HepG2 (cell line): ENCODE data around the gene ESAM. TPM values are rescaled to one million over a fixed set of nuclear protein-coding genes. Genes with fewer than 3 reads are reported as not detected.

Source experiments
- GLI4 ChIP-seq: sonication (generic); formaldehyde crosslinking; IDR thresholded peaks from 2 replicates; pipeline ENCODE4 v1.5.1; 2020; ENCODE audit warnings: missing genetic modification reagents, mild to moderate bottlenecking, moderate library complexity, borderline replicate concordance
- NFE2L2 ChIP-seq: fragments of 150-350 bp; IDR thresholded peaks from 2 replicates; pipeline ENCODE4 v1.6.1; 2014; ENCODE audit warnings: low read length
- NFKBIZ ChIP-seq: IDR thresholded peaks from 2 replicates; pipeline ENCODE4 v1.6.1; 2018; ENCODE audit warnings: missing genetic modification reagents, missing compliant biosample characterization
- POLR2A ChIP-seq, 2 experiments: IDR thresholded peaks; 2 replicates each; pipeline ENCODE4 v1.6.1; 2011; ENCODE audit warnings: low read depth in 2 of 2, low read length in 2 of 2, mild to moderate bottlenecking in 1 of 2, moderate library complexity in 1 of 2; ENCODE audit not compliant: insufficient read depth in 1 of 2
- REL ChIP-seq: sonication (generic); formaldehyde crosslinking; conservative IDR thresholded peaks from 2 replicates; pipeline ENCODE4 v1.8.0; 2022; ENCODE audit warnings: mild to moderate bottlenecking, missing genetic modification reagents, moderate library complexity
- ZFP90 ChIP-seq: sonication (generic); formaldehyde crosslinking; IDR thresholded peaks from 2 replicates; pipeline ENCODE4 v1.8.0; 2022; ENCODE audit warnings: missing genetic modification reagents, mild to moderate bottlenecking, inconsistent platforms, borderline replicate concordance
- ZNF24 ChIP-seq: fragments of 450-650 bp; IDR thresholded peaks from 2 replicates; pipeline ENCODE4 v1.6.1; 2017; ENCODE audit warnings: antibody characterized with exemption, mild to moderate bottlenecking
- ZNF501 ChIP-seq: sonication (generic); formaldehyde crosslinking; IDR thresholded peaks from 2 replicates; pipeline ENCODE4 v1.5.1; 2020; ENCODE audit warnings: mild to moderate bottlenecking, moderate library complexity, missing genetic modification reagents
- ZNF543 ChIP-seq: sonication (generic); formaldehyde crosslinking; IDR thresholded peaks from 2 replicates; pipeline ENCODE4 v1.4.0; 2020; ENCODE audit warnings: mild to moderate bottlenecking, missing genetic modification reagents
- polyA plus RNA-seq, 8 experiments: library from polyadenylated mRNA; depleted of rRNA in 3 of 8; stranded (reverse) in 7 of 8; unstranded in 1 of 8; fragments of >200 nt; fragmentation: Illumina TruSeq in 4 of 8; extraction: Trizol in 4 of 8; gene quantifications; 2 replicates each; pipeline versions ENCODE4 v1.2.1 to v1.2.3, GENCODE V29; 2011 to 2016; ENCODE audit warnings: low read depth in 4 of 8, missing spikeins in 1 of 8, mixed read lengths in 1 of 8; ENCODE audit not compliant: insufficient read depth in 1 of 8
- total RNA-seq, 5 experiments: library from RNA; depleted of rRNA; stranded (reverse); fragments of >200 nt; fragmentation: Illumina TruSeq; extraction: Trizol; gene quantifications; 2 replicates each; pipeline ENCODE4 v1.2.3, GENCODE V29; 2016; ENCODE audit warnings: low read depth in 1 of 5
- TF ChIP-seq, protein P1 (sequence below): sonication (generic); formaldehyde crosslinking; IDR thresholded peaks from 2 replicates; pipeline ENCODE4; 2020; ENCODE audit warnings: missing genetic modification reagents, mild to moderate bottlenecking, borderline replicate concordance
- TF ChIP-seq, protein P2 (sequence below): sonication (generic); formaldehyde crosslinking; IDR thresholded peaks from 2 replicates; pipeline ENCODE4 v1.4.0; 2020; ENCODE audit warnings: mild to moderate bottlenecking, missing genetic modification reagents
- TF ChIP-seq, protein P3 (sequence below): sonication (generic); formaldehyde crosslinking; IDR thresholded peaks from 2 replicates; pipeline ENCODE4 v1.8.1; 2023; ENCODE audit warnings: missing genetic modification reagents, inconsistent platforms, borderline replicate concordance
- TF ChIP-seq, protein P4 (sequence below): IDR thresholded peaks from 2 replicates; pipeline ENCODE4 v1.6.1; 2012; ENCODE audit warnings: low read depth, low read length, improper control_type of control experiment
- TF ChIP-seq, protein P5 (sequence below): sonication (generic); formaldehyde crosslinking; IDR thresholded peaks from 2 replicates; pipeline ENCODE4 v1.4.0; 2020; ENCODE audit warnings: missing genetic modification reagents

The ESAM gene
- total and polyA plus RNA-seq, 2 of the 13 experiments (the other 11 are each of a cell fraction or from before 2014, with no cell fraction given), result 1.2 to 6.8 TPM

DNA sequence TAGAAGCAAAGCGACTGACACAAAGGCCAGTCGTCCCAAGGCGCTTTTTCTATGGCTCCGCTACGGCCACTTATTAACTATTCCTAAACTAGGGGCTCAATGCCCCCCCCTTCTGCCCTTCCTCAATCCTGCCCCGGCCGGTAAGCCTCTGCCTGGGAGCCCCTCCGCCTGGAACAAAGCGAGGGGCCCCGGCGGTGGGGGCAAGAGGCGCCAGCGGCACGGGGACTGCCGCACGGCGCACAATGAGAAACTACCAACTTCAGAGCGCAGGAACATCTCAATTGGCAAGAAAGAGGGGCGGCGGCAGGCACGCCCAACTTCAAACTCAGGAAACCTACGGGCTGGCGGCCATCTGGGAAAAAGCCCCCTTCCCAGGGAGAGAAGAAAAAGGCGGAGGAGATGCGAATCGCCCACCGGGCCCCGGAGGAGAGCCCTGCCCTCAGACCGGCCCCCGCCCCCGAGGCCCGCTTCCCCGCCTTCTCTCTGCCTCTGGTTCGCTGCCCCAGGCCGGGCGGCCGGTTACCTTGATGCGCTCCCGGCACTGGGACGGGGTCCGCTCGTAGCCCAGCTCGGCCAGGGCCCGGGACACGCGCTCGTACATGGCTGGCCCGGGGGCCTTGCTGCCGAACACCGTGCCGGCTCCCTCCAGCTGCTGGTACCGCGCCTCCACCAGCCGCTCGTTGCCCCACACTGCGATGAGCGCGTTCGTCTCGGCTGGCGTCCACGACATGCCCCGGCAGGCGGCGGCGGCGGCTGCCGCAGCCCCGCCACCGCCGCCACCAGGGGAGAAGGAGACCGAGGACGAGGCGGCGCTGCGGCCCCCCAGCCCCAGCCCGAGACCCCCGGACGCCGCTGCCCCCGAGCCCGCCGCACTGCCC is 37.5 kb upstream of the ESAM start (continued):
- TF ChIP-seq, protein P1, sequence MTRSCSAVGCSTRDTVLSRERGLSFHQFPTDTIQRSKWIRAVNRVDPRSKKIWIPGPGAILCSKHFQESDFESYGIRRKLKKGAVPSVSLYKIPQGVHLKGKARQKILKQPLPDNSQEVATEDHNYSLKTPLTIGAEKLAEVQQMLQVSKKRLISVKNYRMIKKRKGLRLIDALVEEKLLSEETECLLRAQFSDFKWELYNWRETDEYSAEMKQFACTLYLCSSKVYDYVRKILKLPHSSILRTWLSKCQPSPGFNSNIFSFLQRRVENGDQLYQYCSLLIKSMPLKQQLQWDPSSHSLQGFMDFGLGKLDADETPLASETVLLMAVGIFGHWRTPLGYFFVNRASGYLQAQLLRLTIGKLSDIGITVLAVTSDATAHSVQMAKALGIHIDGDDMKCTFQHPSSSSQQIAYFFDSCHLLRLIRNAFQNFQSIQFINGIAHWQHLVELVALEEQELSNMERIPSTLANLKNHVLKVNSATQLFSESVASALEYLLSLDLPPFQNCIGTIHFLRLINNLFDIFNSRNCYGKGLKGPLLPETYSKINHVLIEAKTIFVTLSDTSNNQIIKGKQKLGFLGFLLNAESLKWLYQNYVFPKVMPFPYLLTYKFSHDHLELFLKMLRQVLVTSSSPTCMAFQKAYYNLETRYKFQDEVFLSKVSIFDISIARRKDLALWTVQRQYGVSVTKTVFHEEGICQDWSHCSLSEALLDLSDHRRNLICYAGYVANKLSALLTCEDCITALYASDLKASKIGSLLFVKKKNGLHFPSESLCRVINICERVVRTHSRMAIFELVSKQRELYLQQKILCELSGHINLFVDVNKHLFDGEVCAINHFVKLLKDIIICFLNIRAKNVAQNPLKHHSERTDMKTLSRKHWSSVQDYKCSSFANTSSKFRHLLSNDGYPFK, result no peak
- TF ChIP-seq, protein P2, sequence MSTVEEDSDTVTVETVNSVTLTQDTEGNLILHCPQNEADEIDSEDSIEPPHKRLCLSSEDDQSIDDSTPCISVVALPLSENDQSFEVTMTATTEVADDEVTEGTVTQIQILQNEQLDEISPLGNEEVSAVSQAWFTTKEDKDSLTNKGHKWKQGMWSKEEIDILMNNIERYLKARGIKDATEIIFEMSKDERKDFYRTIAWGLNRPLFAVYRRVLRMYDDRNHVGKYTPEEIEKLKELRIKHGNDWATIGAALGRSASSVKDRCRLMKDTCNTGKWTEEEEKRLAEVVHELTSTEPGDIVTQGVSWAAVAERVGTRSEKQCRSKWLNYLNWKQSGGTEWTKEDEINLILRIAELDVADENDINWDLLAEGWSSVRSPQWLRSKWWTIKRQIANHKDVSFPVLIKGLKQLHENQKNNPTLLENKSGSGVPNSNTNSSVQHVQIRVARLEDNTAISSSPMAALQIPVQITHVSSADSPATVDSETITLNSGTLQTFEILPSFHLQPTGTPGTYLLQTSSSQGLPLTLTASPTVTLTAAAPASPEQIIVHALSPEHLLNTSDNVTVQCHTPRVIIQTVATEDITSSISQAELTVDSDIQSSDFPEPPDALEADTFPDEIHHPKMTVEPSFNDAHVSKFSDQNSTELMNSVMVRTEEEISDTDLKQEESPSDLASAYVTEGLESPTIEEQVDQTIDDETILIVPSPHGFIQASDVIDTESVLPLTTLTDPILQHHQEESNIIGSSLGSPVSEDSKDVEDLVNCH (CRISPR knock-in tag), result no peak
- no peak for TF ChIP-seq ZFP90 (CRISPR knock-in tag)
- TF ChIP-seq, protein P3, sequence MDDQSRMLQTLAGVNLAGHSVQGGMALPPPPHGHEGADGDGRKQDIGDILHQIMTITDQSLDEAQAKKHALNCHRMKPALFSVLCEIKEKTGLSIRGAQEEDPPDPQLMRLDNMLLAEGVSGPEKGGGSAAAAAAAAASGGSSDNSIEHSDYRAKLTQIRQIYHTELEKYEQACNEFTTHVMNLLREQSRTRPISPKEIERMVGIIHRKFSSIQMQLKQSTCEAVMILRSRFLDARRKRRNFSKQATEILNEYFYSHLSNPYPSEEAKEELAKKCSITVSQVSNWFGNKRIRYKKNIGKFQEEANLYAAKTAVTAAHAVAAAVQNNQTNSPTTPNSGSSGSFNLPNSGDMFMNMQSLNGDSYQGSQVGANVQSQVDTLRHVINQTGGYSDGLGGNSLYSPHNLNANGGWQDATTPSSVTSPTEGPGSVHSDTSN (CRISPR knock-in tag), result 0 out of 2 replicates have a peak, but pooled peaks have one; percentile 11
- TF ChIP-seq NFE2L2, result no peak
- no peak for TF ChIP-seq ZNF543 (CRISPR knock-in tag)
- 0 out of 2 replicates have a peak, but pooled peaks have one; percentile 21 for TF ChIP-seq REL (CRISPR knock-in tag)
- TF ChIP-seq NFKBIZ, result no peak
- TF ChIP-seq, protein P4, sequence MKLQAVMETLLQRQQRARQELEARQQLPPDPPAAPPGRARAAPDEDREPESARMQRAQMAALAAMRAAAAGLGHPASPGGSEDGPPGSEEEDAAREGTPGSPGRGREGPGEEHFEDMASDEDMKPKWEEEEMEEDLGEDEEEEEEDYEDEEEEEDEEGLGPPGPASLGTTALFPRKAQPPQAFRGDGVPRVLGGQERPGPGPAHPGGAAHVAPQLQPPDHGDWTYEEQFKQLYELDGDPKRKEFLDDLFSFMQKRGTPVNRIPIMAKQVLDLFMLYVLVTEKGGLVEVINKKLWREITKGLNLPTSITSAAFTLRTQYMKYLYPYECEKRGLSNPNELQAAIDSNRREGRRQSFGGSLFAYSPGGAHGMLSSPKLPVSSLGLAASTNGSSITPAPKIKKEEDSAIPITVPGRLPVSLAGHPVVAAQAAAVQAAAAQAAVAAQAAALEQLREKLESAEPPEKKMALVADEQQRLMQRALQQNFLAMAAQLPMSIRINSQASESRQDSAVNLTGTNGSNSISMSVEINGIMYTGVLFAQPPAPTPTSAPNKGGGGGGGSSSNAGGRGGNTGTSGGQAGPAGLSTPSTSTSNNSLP, result no peak
- no peak for TF ChIP-seq ZNF24
- TF ChIP-seq POLR2A (IDR thresholded peaks at IDR 0.05; ENCODE audit: insufficient read depth in 1 of 2, low read depth in 2 of 2, low read length in 2 of 2), result no peak
- TF ChIP-seq GLI4 (CRISPR knock-in tag), result 0 out of 2 replicates have a peak, but pooled peaks have one; percentile 49
- peak; percentile 58; the same call in 1 of the 2 replicates for TF ChIP-seq ZNF501
- TF ChIP-seq, protein P5, sequence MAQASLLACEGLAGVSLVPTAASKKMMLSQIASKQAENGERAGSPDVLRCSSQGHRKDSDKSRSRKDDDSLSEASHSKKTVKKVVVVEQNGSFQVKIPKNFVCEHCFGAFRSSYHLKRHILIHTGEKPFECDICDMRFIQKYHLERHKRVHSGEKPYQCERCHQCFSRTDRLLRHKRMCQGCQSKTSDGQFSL (CRISPR knock-in tag), result peak; percentile 75
